SH-SY5Y (cell line): ENCODE measurements around the gene SEMA3D.

ENCODE experiments used
- GATA2 ChIP-seq: IDR thresholded peaks from 2 replicates; pipeline ENCODE4 v1.6.1; 2011; ENCODE audit warnings: mild to moderate bottlenecking, low read depth, low read length
- GATA3 ChIP-seq: IDR thresholded peaks from 2 replicates; pipeline ENCODE4 v1.6.1; 2011; ENCODE audit warnings: low read depth, mild to moderate bottlenecking, low read length, moderate library complexity

DNA sequence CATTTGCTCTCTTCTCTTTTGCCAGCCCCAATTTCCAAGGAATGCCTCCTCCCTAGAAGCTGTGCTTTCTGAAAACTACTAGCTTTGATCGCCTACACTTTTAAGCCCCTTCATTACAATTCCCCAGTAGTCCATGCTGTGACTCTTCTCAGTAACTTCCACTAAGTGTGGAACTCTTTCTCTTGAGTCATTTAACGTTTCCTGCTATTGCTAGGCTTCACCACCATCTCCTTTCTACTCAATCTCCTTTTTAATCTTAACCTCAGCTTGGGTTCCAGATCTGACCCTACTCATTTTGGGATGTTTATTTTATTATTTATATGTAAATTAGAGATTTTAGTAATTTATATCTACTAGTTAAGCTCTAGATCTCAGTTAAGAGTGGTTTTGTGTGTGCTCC, 14.4 kb upstream of the SEMA3D start:
- TF ChIP-seq GATA2 (no peak), GATA3 (no peak)
